Endodermal cell (in vitro differentiated cells): ENCODE measurements around the gene ALX1. TPM values are rescaled to one million over a fixed set of nuclear protein-coding genes. Genes with fewer than 3 reads are reported as not detected.

Experiments used
- DNase-seq: peaks from one replicate; pipeline ENCODE4 v3.0.0-alpha.2; 2017
- H3K27ac ChIP-seq: 2 replicates; pipeline ENCODE4 v1.5.1; 2013; ENCODE audit warnings: mild to moderate bottlenecking, low read depth, low read length, moderate library complexity
- H3K27me3 ChIP-seq: 2 replicates; pipeline ENCODE4 v1.6.1; 2013; ENCODE audit warnings: mild to moderate bottlenecking, low read length, moderate library complexity; ENCODE audit not compliant: insufficient read depth, control insufficient read depth, poor library complexity, severe bottlenecking
- H3K36me3 ChIP-seq: 2 replicates; pipeline ENCODE4 v1.7.0; 2013; ENCODE audit warnings: mild to moderate bottlenecking, low read length, moderate library complexity; ENCODE audit not compliant: control insufficient read depth, insufficient read depth
- H3K4me1 ChIP-seq: one replicate; pipeline ENCODE4 v1.7.0; 2013; ENCODE audit warnings: low read length; ENCODE audit not compliant: control insufficient read depth, insufficient read depth
- H3K4me3 ChIP-seq: 2 replicates; pipeline ENCODE4 v1.5.1; 2013; ENCODE audit warnings: mild to moderate bottlenecking, low read length, moderate library complexity
- H3K9ac ChIP-seq: 2 replicates; pipeline ENCODE4 v1.6.1; 2013; ENCODE audit warnings: mild to moderate bottlenecking, low read length, moderate library complexity; ENCODE audit not compliant: poor library complexity, severe bottlenecking; ENCODE audit errors: extremely low read depth
- H3K9me3 ChIP-seq: 2 replicates; pipeline ENCODE4 v1.6.1; 2013; ENCODE audit warnings: mild to moderate bottlenecking, low read length, moderate library complexity; ENCODE audit not compliant: control insufficient read depth
- H3K27ac Mint-ChIP-seq: 2 replicates; pipeline ENCODE4 v1.8.0; 2020; ENCODE audit warnings: mixed read lengths
- H3K27me3 Mint-ChIP-seq: 2 replicates; pipeline ENCODE4 v1.8.0; 2021; ENCODE audit warnings: mild to moderate bottlenecking, mixed read lengths; ENCODE audit not compliant: insufficient read depth
- H3K36me3 Mint-ChIP-seq: 2 replicates; pipeline ENCODE4 v1.8.0; 2020; ENCODE audit warnings: low read depth, mixed read lengths
- H3K4me1 Mint-ChIP-seq: 2 replicates; pipeline ENCODE4 v1.8.0; 2020; ENCODE audit warnings: mixed read lengths
- H3K4me3 Mint-ChIP-seq: 2 replicates; pipeline ENCODE4 v1.8.0; 2020; ENCODE audit warnings: mild to moderate bottlenecking, moderate library complexity, mixed read lengths
- H3K9me3 Mint-ChIP-seq: 2 replicates; pipeline ENCODE4 v1.8.0; 2020; ENCODE audit warnings: mild to moderate bottlenecking, mixed read lengths
- WGBS, 2 experiments: methylation state at CpG; one replicate each; pipeline versions ENCODE4 v1.1.5 to v1.1.7; 2013; ENCODE audit warnings: missing lambda C conversion rate in 2 of 2, mixed read lengths in 1 of 2; ENCODE audit not compliant: insufficient coverage in 1 of 2, insufficient read length in 1 of 2; 5-methylcytosine and 5-hydroxymethylcytosine counted together
- total RNA-seq, 2 donors: library from RNA; stranded (reverse); fragmentation: NEBNext Ultra II Directional in 1 of 2; extraction: Animal tissue kit (Norgen Biotek cat#: 25700) in 1 of 2; gene quantifications; 2 replicates in 1 of 2; 3 replicates in 1 of 2; pipeline ENCODE4 v1.2.1, GENCODE V29; 2021
- TF ChIP-seq, protein P1 (sequence below): fragments of 200-600 bp; sonication (generic); conservative IDR thresholded peaks from 2 replicates; pipeline ENCODE4 v1.5.0; 2021; ENCODE audit warnings: antibody characterized with exemption, mild to moderate bottlenecking

Gene ALX1
- total RNA-seq, 2 donors from 2014 or later, result 0.40 to 1.3 TPM

DNA sequence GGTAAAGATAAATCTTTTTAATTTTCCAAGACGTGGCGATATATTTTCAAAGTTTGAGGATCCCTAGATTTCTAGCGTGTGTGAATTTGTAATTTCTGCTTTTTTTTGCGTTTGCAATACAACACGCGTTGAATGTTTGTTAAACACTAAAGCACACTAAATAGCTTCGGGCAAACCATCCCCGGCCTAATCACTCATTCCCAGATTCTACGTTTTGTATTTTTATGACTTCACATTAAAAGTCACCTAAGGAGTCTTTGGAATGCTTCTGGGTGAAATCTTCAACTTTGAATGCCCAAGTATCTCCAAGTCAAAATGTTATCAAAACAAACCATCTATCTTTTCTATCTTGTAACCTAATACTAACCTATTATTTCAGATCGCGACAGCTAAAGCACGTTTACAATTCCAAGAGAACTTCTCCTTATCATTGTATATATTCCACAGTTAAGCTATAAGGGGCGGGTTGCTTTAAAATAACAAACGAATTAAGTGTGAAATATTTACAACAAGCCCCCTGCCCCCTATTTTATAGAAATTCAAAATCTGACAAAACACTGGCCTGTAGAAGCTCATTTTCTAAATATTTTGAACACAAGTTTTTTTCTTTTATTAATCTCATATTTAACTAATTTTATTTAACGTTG lies 1.1 kb downstream of the ALX1 start:
- Histone ChIP-seq H3K9ac (peak overlapping the region; percentile 65), H3K36me3 (no peaks in the 10 kb centered on the region), H3K4me3 (peak overlapping the region; percentile 93), H3K27ac (no peak overlapping the region), H3K27me3 (peaks cover 55% of the 10 kb centered on the region), H3K9me3 (no peaks in the 10 kb centered on the region), H3K4me1 (peaks cover 2% of the 10 kb centered on the region)
- no peak for DNase-seq
- Mint-ChIP-seq H3K36me3 (no peaks in the 10 kb centered on the region), H3K4me3 (peak overlapping the region; percentile 87), H3K9me3 (no peaks in the 10 kb centered on the region), H3K4me1 (peaks cover 8% of the 10 kb centered on the region), H3K27me3 (peaks cover 38% of the 10 kb centered on the region), H3K27ac (peak overlapping the region; percentile 96)
- TF ChIP-seq, protein P1, sequence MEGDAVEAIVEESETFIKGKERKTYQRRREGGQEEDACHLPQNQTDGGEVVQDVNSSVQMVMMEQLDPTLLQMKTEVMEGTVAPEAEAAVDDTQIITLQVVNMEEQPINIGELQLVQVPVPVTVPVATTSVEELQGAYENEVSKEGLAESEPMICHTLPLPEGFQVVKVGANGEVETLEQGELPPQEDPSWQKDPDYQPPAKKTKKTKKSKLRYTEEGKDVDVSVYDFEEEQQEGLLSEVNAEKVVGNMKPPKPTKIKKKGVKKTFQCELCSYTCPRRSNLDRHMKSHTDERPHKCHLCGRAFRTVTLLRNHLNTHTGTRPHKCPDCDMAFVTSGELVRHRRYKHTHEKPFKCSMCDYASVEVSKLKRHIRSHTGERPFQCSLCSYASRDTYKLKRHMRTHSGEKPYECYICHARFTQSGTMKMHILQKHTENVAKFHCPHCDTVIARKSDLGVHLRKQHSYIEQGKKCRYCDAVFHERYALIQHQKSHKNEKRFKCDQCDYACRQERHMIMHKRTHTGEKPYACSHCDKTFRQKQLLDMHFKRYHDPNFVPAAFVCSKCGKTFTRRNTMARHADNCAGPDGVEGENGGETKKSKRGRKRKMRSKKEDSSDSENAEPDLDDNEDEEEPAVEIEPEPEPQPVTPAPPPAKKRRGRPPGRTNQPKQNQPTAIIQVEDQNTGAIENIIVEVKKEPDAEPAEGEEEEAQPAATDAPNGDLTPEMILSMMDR, result no peak
- WGBS, 2 experiments, result 0 to 1% methylated on average over 6 to 15 of the region's 15 CpGs

GRCh38 chr12:85281636-85282312 lies 1.8 kb downstream of the ALX1 start:
- TF ChIP-seq, protein P1, result no peak
- Mint-ChIP-seq H3K27ac (no peak overlapping the region), H3K27me3 (peaks cover 33% of the 10 kb centered on the region), H3K9me3 (no peaks in the 10 kb centered on the region), H3K4me3 (peak overlapping the region; percentile 87), H3K36me3 (no peaks in the 10 kb centered on the region), H3K4me1 (peaks cover 8% of the 10 kb centered on the region)
- H3K4me1 ChIP-seq, result peaks cover 2% of the 10 kb centered on the region
- WGBS, 2 experiments, result 27 to 28% methylated on average over 6 to 7 of the region's 11 CpGs
- peaks cover 49% of the 10 kb centered on the region for H3K27me3 ChIP-seq
- H3K36me3 ChIP-seq, result no peaks in the 10 kb centered on the region
- peak overlapping the region; percentile 65 for H3K9ac ChIP-seq
- DNase-seq, result no peak
- no peak overlapping the region for H3K27ac ChIP-seq
- H3K9me3 ChIP-seq, result no peaks in the 10 kb centered on the region
- peak overlapping the region; percentile 93 for H3K4me3 ChIP-seq

DNA sequence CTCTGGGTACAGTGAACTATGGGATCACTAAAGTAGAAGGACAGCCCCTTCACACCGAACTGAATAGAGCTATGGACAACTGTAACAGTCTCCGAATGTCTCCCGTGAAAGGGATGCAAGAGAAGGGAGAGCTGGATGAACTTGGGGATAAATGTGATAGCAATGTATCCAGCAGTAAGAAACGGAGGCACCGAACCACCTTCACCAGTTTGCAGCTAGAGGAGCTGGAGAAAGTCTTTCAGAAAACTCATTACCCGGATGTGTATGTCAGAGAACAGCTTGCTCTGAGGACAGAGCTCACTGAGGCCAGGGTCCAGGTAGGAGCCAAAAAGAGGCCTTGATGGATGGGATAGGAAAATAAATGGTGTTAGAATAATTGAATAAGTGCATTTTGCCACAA lies 3.5 kb downstream of the ALX1 start:
- Histone ChIP-seq H3K27ac (no peak overlapping the region), H3K4me3 (no peak overlapping the region), H3K4me1 (peaks cover 2% of the 10 kb centered on the region), H3K27me3 (peaks cover 31% of the 10 kb centered on the region), H3K9me3 (no peaks in the 10 kb centered on the region), H3K9ac (no peak overlapping the region), H3K36me3 (no peaks in the 10 kb centered on the region)
- H3K36me3 Mint-ChIP-seq, result no peaks in the 10 kb centered on the region
- WGBS, 2 experiments, result 73 to 78% methylated on average over 6 of the region's 6 CpGs
- no peak overlapping the region for H3K4me3 Mint-ChIP-seq
- H3K27me3 Mint-ChIP-seq, result peaks cover 15% of the 10 kb centered on the region
- H3K27ac Mint-ChIP-seq, result no peak overlapping the region
- TF ChIP-seq, protein P1, result no peak
- H3K9me3 Mint-ChIP-seq, result no peaks in the 10 kb centered on the region
- no peak for DNase-seq
- H3K4me1 Mint-ChIP-seq, result peaks cover 4% of the 10 kb centered on the region
